ENCODE measurements around the gene PPP1R15B. TPM values are rescaled to one million over a fixed set of nuclear protein-coding genes. Genes with fewer than 3 reads are reported as not detected.

PPP1R15B gene
- total RNA-seq, 1 donor from 2014 or later = 26.6 TPM

GRCh38 chr1:204420039-204421004, 8.7 kb upstream of the PPP1R15B start:
- no peak overlapping the region for H3K4me3 ChIP-seq (ENCODE audit: low read depth, low read length)
- no peak for DNase-seq (ENCODE audit: low read depth)
- no peak for TF ChIP-seq CTCF (conservative IDR thresholded peaks at IDR 0.05; ENCODE audit: low read depth, low read length)

- DNase-seq (ENCODE audit: low read depth) = no peak
- TF ChIP-seq CTCF (conservative IDR thresholded peaks at IDR 0.05; ENCODE audit: low read depth, low read length) = no peak
- H3K4me3 ChIP-seq (ENCODE audit: low read depth, low read length) = no peak overlapping the region
These were observed 7.4 kb upstream of the PPP1R15B start for GRCh38 chr1:204419064-204419403.

- no peak overlapping the region for H3K4me3 ChIP-seq (ENCODE audit: low read depth, low read length)
- DNase-seq (ENCODE audit: low read depth) = no peak
- no peak for TF ChIP-seq CTCF (conservative IDR thresholded peaks at IDR 0.05; ENCODE audit: low read depth, low read length)
These were observed 6.8 kb upstream of the PPP1R15B start for GRCh38 chr1:204418174-204419063.

- no peak for TF ChIP-seq CTCF (conservative IDR thresholded peaks at IDR 0.05; ENCODE audit: low read depth, low read length)
- peak overlapping the region; percentile 41 for H3K4me3 ChIP-seq (ENCODE audit: low read depth, low read length)
- peak; percentile 99 for DNase-seq (ENCODE audit: low read depth)
These were observed 5.7 kb upstream of the PPP1R15B start for GRCh38 chr1:204417074-204417997.

GRCh38 chr1:204416589-204417073, 5.0 kb upstream of the PPP1R15B start:
- no peak for TF ChIP-seq CTCF (conservative IDR thresholded peaks at IDR 0.05; ENCODE audit: low read depth, low read length)
- no peak for DNase-seq (ENCODE audit: low read depth)
- no peak overlapping the region for H3K4me3 ChIP-seq (ENCODE audit: low read depth, low read length)

GRCh38 chr1:204415351-204415750, 3.7 kb upstream of the PPP1R15B start:
- no peak for DNase-seq (ENCODE audit: low read depth)
- TF ChIP-seq CTCF (conservative IDR thresholded peaks at IDR 0.05; ENCODE audit: low read depth, low read length) = no peak
- no peak overlapping the region for H3K4me3 ChIP-seq (ENCODE audit: low read depth, low read length)

All from epithelial cell of proximal tubule (primary cell).